OCI-LY3 (cell line): ENCODE data around the gene RASD1.

ENCODE experiments used
- H2AFZ ChIP-seq: fragments of 200-600, 300-600 bp; shearing (Covaris generic); 2 replicates; pipeline ENCODE4 v1.6.0; 2014; ENCODE audit warnings: antibody characterized with exemption, low read depth, low read length
- H3K27ac ChIP-seq: fragments of 200-600, 300-600 bp; sonication (generic); 2 replicates; pipeline ENCODE4 v1.5.1; 2014; ENCODE audit warnings: mild to moderate bottlenecking, low read length, moderate library complexity, mixed read lengths
- H3K27me3 ChIP-seq: fragments of 200-600, 300-600 bp; sonication (generic); 2 replicates; pipeline ENCODE4 v1.6.1; 2014; ENCODE audit warnings: low read depth, low read length, mixed read lengths
- H3K36me3 ChIP-seq: fragments of 200-600, 300-600 bp; sonication (generic); replicated peaks from 2 replicates; pipeline ENCODE3; 2014; ENCODE audit warnings: low read depth, low read length, mixed read lengths
- H3K4me1 ChIP-seq: fragments of 300-600, 200-600 bp; sonication (generic); 2 replicates; pipeline ENCODE4 v1.6.1; 2014; ENCODE audit warnings: low read length, mixed read lengths
- H3K4me2 ChIP-seq: fragments of 200-600, 300-600 bp; sonication (generic); 2 replicates; pipeline ENCODE4 v1.6.1; 2014; ENCODE audit warnings: low read length, mixed read lengths
- H3K4me3 ChIP-seq: fragments of 300-600, 200-600 bp; sonication (generic); 2 replicates; pipeline ENCODE4 v1.5.1; 2014; ENCODE audit warnings: antibody characterized with exemption, mild to moderate bottlenecking, low read length, moderate library complexity
- H3K79me2 ChIP-seq: fragments of 300-600, 200-600 bp; shearing (Covaris generic); 2 replicates; pipeline ENCODE4 v1.6.1; 2014; ENCODE audit warnings: mild to moderate bottlenecking, low read length, mixed read lengths
- H3K9ac ChIP-seq: fragments of 300-600, 200-600 bp; shearing (Covaris generic); 2 replicates; pipeline ENCODE4 v1.6.0; 2014; ENCODE audit warnings: mild to moderate bottlenecking, low read length, moderate library complexity
- H3K9me3 ChIP-seq: fragments of 200-600, 300-600 bp; shearing (Covaris generic); 2 replicates; pipeline ENCODE4 v1.6.1; 2014; ENCODE audit warnings: low read length, mixed read lengths; ENCODE audit not compliant: insufficient read depth
- H4K20me1 ChIP-seq: fragments of 200-600, 300-600 bp; sonication (generic); 2 replicates; pipeline ENCODE4 v1.6.1; 2016; ENCODE audit warnings: low read length, mixed read lengths; ENCODE audit not compliant: insufficient read depth
- CTCF ChIP-seq: fragments of 200-600, 300-600 bp; sonication (generic); IDR thresholded peaks from 2 replicates; pipeline ENCODE4 v1.5.1; 2014; ENCODE audit warnings: antibody characterized with exemption, low read length, low read depth
- EZH2phosphoT487 ChIP-seq: fragments of 200-600 bp; shearing (Covaris generic); IDR thresholded peaks from 2 replicates; pipeline ENCODE4 v1.6.1; 2018; ENCODE audit warnings: antibody characterized with exemption, mixed run types, low read depth

Gene RASD1

GRCh38 chr17:17514361-17514992 lies 18.3 kb upstream of the RASD1 start:
- no peak overlapping the region for H3K27ac ChIP-seq
- H3K4me2 ChIP-seq, result no peak overlapping the region
- no peaks in the 10 kb centered on the region for H3K4me1 ChIP-seq
- no peaks in the 10 kb centered on the region for H3K9me3 ChIP-seq
- no peaks in the 10 kb centered on the region for H3K36me3 ChIP-seq
- H3K79me2 ChIP-seq, result no peaks in the 10 kb centered on the region
- H3K9ac ChIP-seq, result no peak overlapping the region
- no peak overlapping the region for H3K4me3 ChIP-seq
- H3K27me3 ChIP-seq, result no peaks in the 10 kb centered on the region
- H2AFZ ChIP-seq, result no peak overlapping the region
- TF ChIP-seq EZH2phosphoT487 (no peak), CTCF (no peak)
- no peaks in the 10 kb centered on the region for H4K20me1 ChIP-seq

- H3K36me3 ChIP-seq, result no peaks in the 10 kb centered on the region
- H2AFZ ChIP-seq, result no peak overlapping the region
- TF ChIP-seq CTCF, result no peak
- no peak for TF ChIP-seq EZH2phosphoT487
- H3K9me3 ChIP-seq, result no peaks in the 10 kb centered on the region
- H3K4me3 ChIP-seq, result no peak overlapping the region
- no peak overlapping the region for H3K4me2 ChIP-seq
- H3K27me3 ChIP-seq, result no peaks in the 10 kb centered on the region
- no peaks in the 10 kb centered on the region for H3K4me1 ChIP-seq
- H3K27ac ChIP-seq, result no peak overlapping the region
- H3K9ac ChIP-seq, result no peak overlapping the region
- no peaks in the 10 kb centered on the region for H4K20me1 ChIP-seq
- H3K79me2 ChIP-seq, result no peaks in the 10 kb centered on the region
These were observed 17.4 kb upstream of the RASD1 start for GRCh38 chr17:17513626-17514025.

DNA sequence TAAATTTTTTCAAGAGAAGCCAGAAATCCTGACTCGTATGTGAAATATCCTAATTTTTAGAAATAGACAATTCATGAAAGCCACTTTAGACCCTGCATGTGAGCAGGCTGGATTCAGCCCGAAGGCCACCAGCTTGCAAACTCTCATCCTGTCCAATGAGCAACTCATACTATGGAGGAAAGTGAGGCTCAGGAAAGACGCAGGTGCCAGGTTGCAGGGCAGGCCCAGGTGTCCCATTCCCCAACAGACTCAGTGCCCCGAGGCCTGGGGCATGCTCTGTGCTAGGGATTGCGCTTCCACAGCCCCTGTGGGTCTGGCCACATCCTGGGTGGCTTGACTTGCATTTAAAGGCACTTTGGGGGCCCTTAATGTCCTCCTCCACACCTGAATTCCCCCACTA lies 16.7 kb upstream of the RASD1 start:
- no peaks in the 10 kb centered on the region for H3K27me3 ChIP-seq
- H3K4me1 ChIP-seq, result no peaks in the 10 kb centered on the region
- H4K20me1 ChIP-seq, result no peaks in the 10 kb centered on the region
- no peaks in the 10 kb centered on the region for H3K36me3 ChIP-seq
- H3K9me3 ChIP-seq, result no peaks in the 10 kb centered on the region
- TF ChIP-seq CTCF, result no peak
- no peak for TF ChIP-seq EZH2phosphoT487
- no peak overlapping the region for H3K27ac ChIP-seq
- no peak overlapping the region for H3K4me2 ChIP-seq
- no peak overlapping the region for H3K4me3 ChIP-seq
- H3K79me2 ChIP-seq, result no peaks in the 10 kb centered on the region
- no peak overlapping the region for H2AFZ ChIP-seq
- H3K9ac ChIP-seq, result no peak overlapping the region

GRCh38 chr17:17511881-17512858 lies 16.0 kb upstream of the RASD1 start:
- no peak overlapping the region for H2AFZ ChIP-seq
- H3K9me3 ChIP-seq, result no peaks in the 10 kb centered on the region
- H3K27me3 ChIP-seq, result no peaks in the 10 kb centered on the region
- H3K4me2 ChIP-seq, result no peak overlapping the region
- no peaks in the 10 kb centered on the region for H3K4me1 ChIP-seq
- H3K27ac ChIP-seq, result no peak overlapping the region
- H3K79me2 ChIP-seq, result no peaks in the 10 kb centered on the region
- no peak for TF ChIP-seq EZH2phosphoT487
- no peak for TF ChIP-seq CTCF
- H3K36me3 ChIP-seq, result no peaks in the 10 kb centered on the region
- no peaks in the 10 kb centered on the region for H4K20me1 ChIP-seq
- no peak overlapping the region for H3K9ac ChIP-seq
- H3K4me3 ChIP-seq, result no peak overlapping the region
